Vagina (tissue), 2 donors: ENCODE results near the gene NCOR2. TPM values are rescaled to one million over a fixed set of nuclear protein-coding genes. Genes with fewer than 3 reads are reported as not detected.

Experiments used
- DNase-seq, 2 donors: peaks; one replicate each; pipeline ENCODE4 v3.0.0-alpha.2; 2017; ENCODE audit errors: extremely low spot score in 2 of 2
- H3K27ac ChIP-seq: fragments of 200-600 bp; sonication (generic); one replicate; pipeline ENCODE4 v1.5.1; 2019
- H3K27me3 ChIP-seq: fragments of 200-600 bp; sonication (generic); one replicate; pipeline ENCODE4 v1.5.1; 2019
- H3K36me3 ChIP-seq, 2 donors: fragments of 200-600 bp; sonication (generic); one replicate each; pipeline ENCODE4 v1.5.1; 2017 to 2019
- H3K4me1 ChIP-seq: fragments of 200-600 bp; sonication (generic); one replicate; pipeline ENCODE4 v1.5.1; 2019
- H3K4me3 ChIP-seq, 2 donors: fragments of 200-600 bp; sonication (generic); 1 replicate in 1 of 2; 2 replicates in 1 of 2; pipeline ENCODE4 v1.5.1; 2016 to 2019
- H3K9me3 ChIP-seq: fragments of 200-600 bp; sonication (generic); one replicate; pipeline ENCODE4 v1.5.1; 2019
- POLR2A ChIP-seq, 2 donors: fragments of 450-650 bp; IDR thresholded peaks; one replicate each; pipeline ENCODE4 v1.6.1; 2017; ENCODE audit warnings: antibody characterized with exemption in 2 of 2, mild to moderate bottlenecking in 2 of 2, moderate library complexity in 2 of 2
- POLR2AphosphoS5 ChIP-seq, 2 donors: sonication (generic); formaldehyde crosslinking; IDR thresholded peaks; one replicate each; pipeline ENCODE4 v1.9.0; 2017; ENCODE audit warnings: antibody characterized with exemption in 2 of 2, mild to moderate bottlenecking in 2 of 2, low read depth in 1 of 2; ENCODE audit not compliant: insufficient read depth in 1 of 2
- intact Hi-C: fragments of 100-400 bp; cut with DNase I; formaldehyde crosslinking; loops from one replicate; pipeline ENCODE4 v1.15.1; 2023
- total RNA-seq: library from RNA; depleted of rRNA; stranded (reverse); fragments of >200 nt; gene quantifications from one replicate; pipeline ENCODE4 v1.2.3, GENCODE V29; 2016
- TF ChIP-seq, protein P1 (sequence below), 3 experiments: fragments of 450-650 bp in 2 of 3; fragments of 200-600 bp in 1 of 3; sonication (generic) in 1 of 3; IDR thresholded peaks; one replicate each; pipeline ENCODE4 v1.5.1; 2017 to 2019; ENCODE audit warnings: antibody characterized with exemption in 3 of 3, mild to moderate bottlenecking in 2 of 3, moderate library complexity in 2 of 3

NCOR2 gene
- total RNA-seq, 1 donor from 2014 or later = 120 TPM

- Histone ChIP-seq H3K4me1 (peaks cover 13% of the 10 kb centered on the region), H3K4me3 (no peak overlapping the region), H3K27me3 (no peaks in the 10 kb centered on the region), H3K27ac (no peak overlapping the region), H3K9me3 (no peaks in the 10 kb centered on the region), H3K36me3 (no peaks in the 10 kb centered on the region)
- intact Hi-C loops = no loop called here
- DNase-seq = no peak
- TF ChIP-seq POLR2AphosphoS5 (IDR thresholded peaks at IDR 0.05; ENCODE audit: insufficient read depth in 1 of 2, low read depth in 1 of 2) = no peak
- TF ChIP-seq, protein P1, sequence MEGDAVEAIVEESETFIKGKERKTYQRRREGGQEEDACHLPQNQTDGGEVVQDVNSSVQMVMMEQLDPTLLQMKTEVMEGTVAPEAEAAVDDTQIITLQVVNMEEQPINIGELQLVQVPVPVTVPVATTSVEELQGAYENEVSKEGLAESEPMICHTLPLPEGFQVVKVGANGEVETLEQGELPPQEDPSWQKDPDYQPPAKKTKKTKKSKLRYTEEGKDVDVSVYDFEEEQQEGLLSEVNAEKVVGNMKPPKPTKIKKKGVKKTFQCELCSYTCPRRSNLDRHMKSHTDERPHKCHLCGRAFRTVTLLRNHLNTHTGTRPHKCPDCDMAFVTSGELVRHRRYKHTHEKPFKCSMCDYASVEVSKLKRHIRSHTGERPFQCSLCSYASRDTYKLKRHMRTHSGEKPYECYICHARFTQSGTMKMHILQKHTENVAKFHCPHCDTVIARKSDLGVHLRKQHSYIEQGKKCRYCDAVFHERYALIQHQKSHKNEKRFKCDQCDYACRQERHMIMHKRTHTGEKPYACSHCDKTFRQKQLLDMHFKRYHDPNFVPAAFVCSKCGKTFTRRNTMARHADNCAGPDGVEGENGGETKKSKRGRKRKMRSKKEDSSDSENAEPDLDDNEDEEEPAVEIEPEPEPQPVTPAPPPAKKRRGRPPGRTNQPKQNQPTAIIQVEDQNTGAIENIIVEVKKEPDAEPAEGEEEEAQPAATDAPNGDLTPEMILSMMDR (IDR thresholded peaks at IDR 0.05) = no peak
- TF ChIP-seq POLR2A (IDR thresholded peaks at IDR 0.05) = no peak
These were observed 36.9 kb upstream of the NCOR2 start for GRCh38 chr12:124604264-124604680.

DNA sequence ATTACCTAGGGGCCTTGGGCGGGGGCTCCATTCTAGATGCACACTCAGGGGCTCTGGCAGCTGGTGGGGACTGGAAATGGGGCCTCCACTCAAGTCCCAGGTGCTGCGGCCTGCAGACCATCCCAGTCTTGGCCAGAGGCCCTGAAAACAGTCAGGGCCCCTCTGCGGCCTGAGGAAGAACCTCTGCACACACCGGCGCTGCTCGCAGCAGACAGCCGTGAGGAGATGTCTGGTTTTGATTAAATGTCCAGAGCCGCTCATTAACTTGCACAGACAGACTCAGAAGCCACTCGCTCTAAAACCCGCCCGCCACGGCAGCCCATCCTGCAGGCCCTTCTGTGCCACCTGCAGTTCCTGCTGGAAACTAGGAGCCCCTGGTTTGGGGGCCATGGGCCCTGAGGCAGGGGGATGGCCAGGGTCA lies 36.4 kb upstream of the NCOR2 start:
- intact Hi-C loops = no loop called here
- Histone ChIP-seq H3K9me3 (no peaks in the 10 kb centered on the region), H3K27me3 (no peaks in the 10 kb centered on the region), H3K4me1 (peaks cover 9% of the 10 kb centered on the region), H3K36me3 (no peaks in the 10 kb centered on the region), H3K27ac (no peak overlapping the region), H3K4me3 (no peak overlapping the region)
- TF ChIP-seq POLR2A (IDR thresholded peaks at IDR 0.05) = no peak
- TF ChIP-seq POLR2AphosphoS5 (IDR thresholded peaks at IDR 0.05; ENCODE audit: insufficient read depth in 1 of 2, low read depth in 1 of 2) = no peak
- TF ChIP-seq, protein P1 (IDR thresholded peaks at IDR 0.05) = no peak
- DNase-seq = no peak

GRCh38 chr12:124603100-124603541 lies 35.7 kb upstream of the NCOR2 start:
- intact Hi-C loops = no loop called here
- TF ChIP-seq, protein P1 (IDR thresholded peaks at IDR 0.05) = no peak
- TF ChIP-seq POLR2AphosphoS5 (IDR thresholded peaks at IDR 0.05; ENCODE audit: insufficient read depth in 1 of 2, low read depth in 1 of 2) = no peak
- no peak for TF ChIP-seq POLR2A (IDR thresholded peaks at IDR 0.05)
- Histone ChIP-seq H3K9me3 (no peaks in the 10 kb centered on the region), H3K36me3 (no peaks in the 10 kb centered on the region), H3K4me3 (no peak overlapping the region), H3K27me3 (no peaks in the 10 kb centered on the region), H3K27ac (no peak overlapping the region), H3K4me1 (peaks cover 2% of the 10 kb centered on the region)
- DNase-seq = no peak

GRCh38 chr12:124601706-124602105 lies 34.3 kb upstream of the NCOR2 start:
- DNase-seq = no peak
- Histone ChIP-seq H3K36me3 (no peaks in the 10 kb centered on the region), H3K27ac (no peak overlapping the region), H3K4me3 (no peak overlapping the region), H3K4me1 (no peaks in the 10 kb centered on the region), H3K9me3 (no peaks in the 10 kb centered on the region), H3K27me3 (no peaks in the 10 kb centered on the region)
- intact Hi-C loops = no loop called here
- TF ChIP-seq POLR2AphosphoS5 (IDR thresholded peaks at IDR 0.05; ENCODE audit: insufficient read depth in 1 of 2, low read depth in 1 of 2) (no peak), POLR2A (IDR thresholded peaks at IDR 0.05) (no peak)
- TF ChIP-seq, protein P1 (IDR thresholded peaks at IDR 0.05) = no peak

- H3K4me1 ChIP-seq = no peaks in the 10 kb centered on the region
- no peak overlapping the region for H3K4me3 ChIP-seq
- H3K27ac ChIP-seq = no peak overlapping the region
- H3K36me3 ChIP-seq = no peaks in the 10 kb centered on the region
- DNase-seq = no peak
- H3K27me3 ChIP-seq = no peaks in the 10 kb centered on the region
- no peaks in the 10 kb centered on the region for H3K9me3 ChIP-seq
- intact Hi-C loops = no loop called here
- TF ChIP-seq POLR2AphosphoS5 (IDR thresholded peaks at IDR 0.05; ENCODE audit: insufficient read depth in 1 of 2, low read depth in 1 of 2) (no peak), POLR2A (IDR thresholded peaks at IDR 0.05) (no peak)
- TF ChIP-seq, protein P1 (IDR thresholded peaks at IDR 0.05) = no peak
These were observed 31.9 kb upstream of the NCOR2 start for GRCh38 chr12:124599074-124599999.
